Stomach (tissue), 9 donors: ENCODE measurements around the gene CGB2. TPM values are rescaled to one million over a fixed set of nuclear protein-coding genes. Genes with fewer than 3 reads are reported as not detected.

Experiments
- DNase-seq, 2 donors: peaks; one replicate each; pipeline versions ENCODE4 v3.0.0 to v3.0.0-alpha.2; 2013 to 2019
- H3K27ac ChIP-seq, 5 donors: fragments of 200-600 bp in 4 of 5; sonication (generic) in 4 of 5; one replicate each; pipeline ENCODE4 v1.5.1; 2013 to 2019; ENCODE audit warnings: mild to moderate bottlenecking in 1 of 5, moderate library complexity in 1 of 5
- H3K27me3 ChIP-seq, 3 donors: fragments of 200-600 bp; sonication (generic); one replicate each; pipeline ENCODE4 v1.5.1; 2017 to 2019; ENCODE audit warnings: mixed run types in 1 of 3
- H3K36me3 ChIP-seq, 4 donors: fragments of 200-600 bp; sonication (generic); 1 replicate in 3 of 4; 2 replicates in 1 of 4; pipeline ENCODE4 v1.5.1; 2016 to 2019
- H3K4me1 ChIP-seq, 4 donors: fragments of 200-600 bp; sonication (generic); one replicate each; pipeline ENCODE4 v1.5.1; 2016 to 2019
- H3K4me3 ChIP-seq, 4 donors: fragments of 200-600 bp; sonication (generic) in 3 of 4; one replicate each; pipeline ENCODE4 v1.5.1; 2016 to 2019; ENCODE audit warnings: mild to moderate bottlenecking in 1 of 4
- H3K9me3 ChIP-seq, 4 donors: fragments of 200-600 bp; sonication (generic); one replicate each; pipeline ENCODE4 v1.5.1; 2016 to 2019
- CTCF ChIP-seq, 7 experiments: fragments of 450-650 bp in 4 of 7; fragments of 200-600 bp in 3 of 7; sonication (generic) in 3 of 7; IDR thresholded peaks; one replicate each; pipeline ENCODE4 v1.5.1; 2016 to 2019; ENCODE audit warnings: antibody characterized with exemption in 7 of 7, control low read depth in 2 of 7, mild to moderate bottlenecking in 1 of 7
- EP300 ChIP-seq: sonication (generic); formaldehyde crosslinking; IDR thresholded peaks from one replicate; pipeline ENCODE4 v1.6.1; 2017; ENCODE audit warnings: antibody characterized with exemption
- POLR2A ChIP-seq, 4 donors: fragments of 450-650 bp; IDR thresholded peaks; one replicate each; pipeline ENCODE4 v1.6.1; 2016; ENCODE audit warnings: antibody characterized with exemption in 4 of 4, control low read depth in 2 of 4, mild to moderate bottlenecking in 1 of 4, moderate library complexity in 1 of 4
- POLR2AphosphoS5 ChIP-seq, 3 donors: sonication (generic); formaldehyde crosslinking; IDR thresholded peaks; one replicate each; pipeline ENCODE4 v1.6.1; 2016; ENCODE audit warnings: antibody characterized with exemption in 3 of 3
- WGBS, 5 donors: extraction: QIAGEN DNeasy Blood & Tissue Kit in 3 of 5; methylation state at CpG; one replicate each; pipeline versions ENCODE4 v1.1.5 to v1.1.7; 2013 to 2018; 5-methylcytosine and 5-hydroxymethylcytosine counted together
- intact Hi-C: fragments of 100-400 bp; cut with DNase I; formaldehyde crosslinking; loops from one replicate; pipeline ENCODE4 v1.15.1; 2023; ENCODE audit warnings: low total_unique reads
- polyA plus RNA-seq, 3 donors: library from polyadenylated mRNA; stranded (reverse); fragments of 200-250 nt; gene quantifications; one replicate each; pipeline ENCODE4 v1.2.3, GENCODE V29; 2013
- total RNA-seq, 5 donors: library from RNA; depleted of rRNA; stranded (reverse); fragments of >200 nt; gene quantifications; one replicate each; pipeline versions ENCODE4 v1.1.0 to v1.2.3, GENCODE V29; 2014 to 2016
- donor health status: healthy with polysubstance abuse.
- donor health status: Bipolar disorder and iron deficiency.
- donor health status: healthy.

The CGB2 gene
- total and polyA plus RNA-seq, 8 donors = not detected

DNA sequence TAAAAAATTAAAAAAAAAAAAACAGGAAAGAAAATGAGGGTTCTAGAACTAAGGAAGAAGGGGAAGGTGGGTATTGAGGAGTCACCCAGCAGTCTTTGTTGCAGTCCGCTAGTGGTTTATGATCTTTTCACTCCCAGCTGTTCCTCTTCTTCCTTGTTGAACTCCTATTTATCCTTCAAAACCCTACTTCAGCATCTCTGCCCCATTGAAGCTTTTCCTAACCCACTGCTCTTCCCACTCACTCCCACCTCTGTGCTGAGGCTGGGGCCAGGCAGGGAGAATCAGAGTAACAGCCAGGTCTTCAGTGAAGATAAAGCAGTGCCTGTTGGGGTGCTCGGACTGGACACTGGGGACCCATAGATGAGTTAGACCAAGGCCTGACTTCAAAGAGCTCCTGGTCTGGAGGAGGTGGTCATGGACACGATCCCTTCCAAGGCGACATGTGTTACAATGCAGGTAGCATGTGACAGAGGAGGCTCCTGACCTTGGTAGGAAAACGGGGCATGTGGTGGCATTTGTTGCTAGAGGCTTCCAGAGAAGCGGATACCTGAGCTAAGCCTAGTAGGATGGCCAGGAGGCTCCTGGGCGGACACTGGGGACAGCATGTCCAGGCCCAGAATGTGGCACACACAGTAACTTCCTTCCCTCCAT, 26.6 kb upstream of the CGB2 start:
- intact Hi-C loops = no loop called here
- no peaks in the 10 kb centered on the region for H3K27me3 ChIP-seq
- no peak overlapping the region for H3K4me3 ChIP-seq
- no peak for TF ChIP-seq EP300
- no peak for TF ChIP-seq POLR2A (IDR thresholded peaks at IDR 0.05)
- no peak for TF ChIP-seq POLR2AphosphoS5 (IDR thresholded peaks at IDR 0.05)
- no peak for TF ChIP-seq CTCF (IDR thresholded peaks at IDR 0.05)
- no peaks in the 10 kb centered on the region for H3K9me3 ChIP-seq
- peaks cover 43 to 87% (median 85%) of the 10 kb centered on the region in 4 donors for H3K36me3 ChIP-seq
- no peaks in the 10 kb centered on the region for H3K4me1 ChIP-seq
- no peak overlapping the region for H3K27ac ChIP-seq
- DNase-seq = no peak
- 91 to 97% (median 95%) methylated on average over 7 of the region's 7 CpGs for WGBS, 5 donors

- TF ChIP-seq CTCF (IDR thresholded peaks at IDR 0.05) (no peak), POLR2AphosphoS5 (IDR thresholded peaks at IDR 0.05) (no peak), EP300 (no peak), POLR2A (IDR thresholded peaks at IDR 0.05) (no peak)
- 92 to 97% (median 96%) methylated on average over 11 to 22 of the region's 22 CpGs for WGBS, 5 donors
Measured at GRCh38 chr19:49006905-49007304, 24.8 kb upstream of the CGB2 start.

GRCh38 chr19:49009828-49010227, 21.9 kb upstream of the CGB2 start:
- no peaks in the 10 kb centered on the region for H3K9me3 ChIP-seq
- H3K27me3 ChIP-seq = no peaks in the 10 kb centered on the region
- no peaks in the 10 kb centered on the region for H3K4me1 ChIP-seq
- intact Hi-C loops = no loop called here
- H3K27ac ChIP-seq = no peak overlapping the region
- WGBS, 5 donors = 92 to 98% (median 96%) methylated on average over 13 to 18 of the region's 18 CpGs
- TF ChIP-seq EP300 (no peak), POLR2AphosphoS5 (IDR thresholded peaks at IDR 0.05) (no peak), POLR2A (IDR thresholded peaks at IDR 0.05) (no peak), CTCF (IDR thresholded peaks at IDR 0.05) (no peak)
- peaks cover 48 to 98% (median 96%) of the 10 kb centered on the region in 4 donors for H3K36me3 ChIP-seq
- H3K4me3 ChIP-seq = no peak overlapping the region
- DNase-seq = no peak

More at GRCh38 chr19:49006905-49007304, 24.8 kb upstream of the CGB2 start:
- intact Hi-C loops = no loop called here
- H3K4me3 ChIP-seq = no peak overlapping the region
- H3K36me3 ChIP-seq = peaks cover 53 to 98% (median 97%) of the 10 kb centered on the region in 4 donors
- no peaks in the 10 kb centered on the region for H3K9me3 ChIP-seq
- no peak for DNase-seq
- no peak overlapping the region for H3K27ac ChIP-seq
- H3K4me1 ChIP-seq = no peaks in the 10 kb centered on the region
- no peaks in the 10 kb centered on the region for H3K27me3 ChIP-seq

- Histone ChIP-seq H3K27ac (no peak overlapping the region), H3K9me3 (no peaks in the 10 kb centered on the region), H3K4me3 (no peak overlapping the region), H3K36me3 (peaks cover 42 to 98% (median 96%) of the 10 kb centered on the region in 4 donors), H3K27me3 (no peaks in the 10 kb centered on the region), H3K4me1 (no peaks in the 10 kb centered on the region)
- WGBS, 5 donors = 89 to 93% (median 91%) methylated on average over 17 to 18 of the region's 18 CpGs
- no peak for DNase-seq
- TF ChIP-seq EP300 (no peak), POLR2AphosphoS5 (IDR thresholded peaks at IDR 0.05) (no peak), POLR2A (IDR thresholded peaks at IDR 0.05) (no peak), CTCF (IDR thresholded peaks at IDR 0.05) (no peak)
- intact Hi-C loops = no loop called here
Measured at GRCh38 chr19:49010453-49010852, 21.2 kb upstream of the CGB2 start.
